HG03045 (cell line): ENCODE data around the gene MOB3B.
A peak's percentile ranks its signal among the peaks of the same experiment; 100 is the strongest.

Experiments used
- ATAC-seq: cut with Tn5 transposase; IDR thresholded peaks from one replicate; pipeline ENCODE4 v1.9.1; 2021; ENCODE audit warnings: mild to moderate bottlenecking, moderate library complexity; ENCODE audit not compliant: unreplicated experiment

MOB3B gene

GRCh38 chr9:27344776-27345175 is 184.8 kb downstream of the MOB3B start:
- no peak for ATAC-seq

GRCh38 chr9:27341545-27342294 is 187.9 kb downstream of the MOB3B start:
- ATAC-seq: no peak

GRCh38 chr9:27340961-27341511 is 188.6 kb downstream of the MOB3B start:
- ATAC-seq: no peak

- ATAC-seq: no peak
Measured at GRCh38 chr9:27340285-27340674, 189.3 kb downstream of the MOB3B start.

GRCh38 chr9:27339661-27340284 is 189.8 kb downstream of the MOB3B start:
- ATAC-seq: no peak

- no peak for ATAC-seq
Measured at GRCh38 chr9:27338527-27338903, 191.1 kb downstream of the MOB3B start.

- no peak for ATAC-seq
Measured at GRCh38 chr9:27337833-27338526, 191.6 kb downstream of the MOB3B start.

GRCh38 chr9:27337236-27337635 is 192.4 kb downstream of the MOB3B start:
- no peak for ATAC-seq

GRCh38 chr9:27336829-27337228 is 192.8 kb downstream of the MOB3B start:
- no peak for ATAC-seq

GRCh38 chr9:27336126-27336525 is 193.5 kb downstream of the MOB3B start:
- ATAC-seq: no peak

GRCh38 chr9:27335075-27335474 is 194.5 kb downstream of the MOB3B start:
- ATAC-seq: no peak

GRCh38 chr9:27333241-27334052 is 196.2 kb downstream of the MOB3B start:
- peak; percentile 92 for ATAC-seq

- ATAC-seq: no peak
Measured at GRCh38 chr9:27331393-27331792, 198.2 kb downstream of the MOB3B start.

- ATAC-seq: no peak
Measured at GRCh38 chr9:27329291-27329690, 200.3 kb downstream of the MOB3B start.

- no peak for ATAC-seq
Measured at GRCh38 chr9:27328483-27328882, 201.1 kb downstream of the MOB3B start.

- no peak for ATAC-seq
Measured at GRCh38 chr9:27311184-27311583, 218.4 kb downstream of the MOB3B start.

- ATAC-seq: no peak
Measured at GRCh38 chr9:27310582-27310981, 219.0 kb downstream of the MOB3B start.

GRCh38 chr9:27308691-27309390 is 220.8 kb downstream of the MOB3B start:
- no peak for ATAC-seq

GRCh38 chr9:27304521-27304920 is 225.1 kb downstream of the MOB3B start:
- no peak for ATAC-seq

GRCh38 chr9:27303219-27303618 is 226.4 kb downstream of the MOB3B start:
- no peak for ATAC-seq
